ENCODE data around the gene AMMECR1.

The AMMECR1 gene

DNA sequence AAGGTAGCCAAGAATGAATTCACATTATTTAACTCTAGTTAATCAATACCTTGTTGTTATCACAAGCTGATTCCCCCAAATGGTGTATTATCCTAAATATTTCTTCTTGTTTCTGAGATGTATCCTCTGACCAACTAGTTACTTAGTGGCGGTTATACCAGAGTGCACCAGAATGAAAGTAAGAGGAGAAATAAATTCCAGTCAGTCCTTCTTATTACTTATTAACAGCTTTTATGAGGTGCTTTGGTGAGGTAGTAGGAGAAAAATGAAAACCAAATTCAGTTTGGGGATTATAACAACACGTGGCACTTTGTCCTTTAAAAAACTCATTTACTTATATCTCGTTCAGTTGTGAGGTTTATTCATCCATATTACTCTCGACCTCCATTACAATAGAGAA, 101.9 kb downstream of the AMMECR1 start:
- Histone ChIP-seq H3K9ac (ENCODE audit: low read depth, low read length) (no peak overlapping the region), H3K36me3 (ENCODE audit: insufficient read depth, low read length) (no peaks in the 10 kb centered on the region), H4K20me1 (ENCODE audit: insufficient read depth, low read length) (no peaks in the 10 kb centered on the region), H3K4me1 (ENCODE audit: insufficient read depth, low read length) (peaks cover 4% of the 10 kb centered on the region; the same call in 1 of the 2 replicates), H3K27me3 (ENCODE audit: insufficient read depth, low read length, poor library complexity) (no peaks in the 10 kb centered on the region), H3K79me2 (ENCODE audit: insufficient read depth, low read length) (no peaks in the 10 kb centered on the region), H3K4me2 (ENCODE audit: insufficient read depth, low read length) (no peak overlapping the region), H2AFZ (ENCODE audit: low read depth, low read length) (no peak overlapping the region), H3K9me3 (ENCODE audit: insufficient read depth, low read length, severe bottlenecking) (no peaks in the 10 kb centered on the region), H3K27ac (ENCODE audit: low read length) (no peak overlapping the region), H3K4me3 (ENCODE audit: low read depth in 1 of 2, low read length in 2 of 2) (no peak overlapping the region)
- ATAC-seq (ENCODE audit: insufficient read depth, low read depth), result no peak
- TF ChIP-seq, protein P1, sequence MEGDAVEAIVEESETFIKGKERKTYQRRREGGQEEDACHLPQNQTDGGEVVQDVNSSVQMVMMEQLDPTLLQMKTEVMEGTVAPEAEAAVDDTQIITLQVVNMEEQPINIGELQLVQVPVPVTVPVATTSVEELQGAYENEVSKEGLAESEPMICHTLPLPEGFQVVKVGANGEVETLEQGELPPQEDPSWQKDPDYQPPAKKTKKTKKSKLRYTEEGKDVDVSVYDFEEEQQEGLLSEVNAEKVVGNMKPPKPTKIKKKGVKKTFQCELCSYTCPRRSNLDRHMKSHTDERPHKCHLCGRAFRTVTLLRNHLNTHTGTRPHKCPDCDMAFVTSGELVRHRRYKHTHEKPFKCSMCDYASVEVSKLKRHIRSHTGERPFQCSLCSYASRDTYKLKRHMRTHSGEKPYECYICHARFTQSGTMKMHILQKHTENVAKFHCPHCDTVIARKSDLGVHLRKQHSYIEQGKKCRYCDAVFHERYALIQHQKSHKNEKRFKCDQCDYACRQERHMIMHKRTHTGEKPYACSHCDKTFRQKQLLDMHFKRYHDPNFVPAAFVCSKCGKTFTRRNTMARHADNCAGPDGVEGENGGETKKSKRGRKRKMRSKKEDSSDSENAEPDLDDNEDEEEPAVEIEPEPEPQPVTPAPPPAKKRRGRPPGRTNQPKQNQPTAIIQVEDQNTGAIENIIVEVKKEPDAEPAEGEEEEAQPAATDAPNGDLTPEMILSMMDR (IDR thresholded peaks at IDR 0.05; ENCODE audit: borderline replicate concordance, extremely low read depth, low read length, poor library complexity, severe bottlenecking), result no peak
- no peak for TF ChIP-seq EZH2 (IDR thresholded peaks at IDR 0.05; ENCODE audit: borderline replicate concordance, low read depth, low read length, severe bottlenecking)
- DNase-seq, result no peak

DNA sequence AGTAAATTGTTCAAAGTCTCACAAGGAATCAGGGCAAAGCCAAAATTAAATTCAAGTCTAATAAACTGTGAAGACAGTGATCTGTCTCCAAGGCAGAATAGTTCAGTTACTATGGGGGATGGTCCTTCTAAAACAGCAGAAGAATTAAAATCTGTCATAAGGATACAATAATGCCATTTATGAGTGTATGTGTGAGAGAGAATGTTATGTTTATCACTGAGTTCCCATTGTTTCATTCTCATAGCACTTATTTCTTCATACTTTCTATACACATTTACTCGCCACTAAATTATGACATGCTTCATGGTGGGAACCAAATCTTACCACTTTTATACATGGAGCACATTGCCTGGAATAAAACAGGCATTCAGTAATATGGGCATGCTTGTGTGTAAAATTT, 102.5 kb downstream of the AMMECR1 start:
- TF ChIP-seq, protein P1 (IDR thresholded peaks at IDR 0.05; ENCODE audit: borderline replicate concordance, extremely low read depth, low read length, poor library complexity, severe bottlenecking), result no peak
- TF ChIP-seq EZH2 (IDR thresholded peaks at IDR 0.05; ENCODE audit: borderline replicate concordance, low read depth, low read length, severe bottlenecking), result no peak
- no peaks in the 10 kb centered on the region for H3K27me3 ChIP-seq (ENCODE audit: insufficient read depth, low read length, poor library complexity)
- peaks cover 4% of the 10 kb centered on the region; the same call in 1 of the 2 replicates for H3K4me1 ChIP-seq (ENCODE audit: insufficient read depth, low read length)
- H3K4me2 ChIP-seq (ENCODE audit: insufficient read depth, low read length), result no peak overlapping the region
- no peaks in the 10 kb centered on the region for H3K36me3 ChIP-seq (ENCODE audit: insufficient read depth, low read length)
- no peak overlapping the region for H3K27ac ChIP-seq (ENCODE audit: low read length)
- no peak overlapping the region for H3K4me3 ChIP-seq (ENCODE audit: low read depth in 1 of 2, low read length in 2 of 2)
- no peaks in the 10 kb centered on the region for H3K9me3 ChIP-seq (ENCODE audit: insufficient read depth, low read length, severe bottlenecking)
- no peaks in the 10 kb centered on the region for H4K20me1 ChIP-seq (ENCODE audit: insufficient read depth, low read length)
- ATAC-seq (ENCODE audit: insufficient read depth, low read depth) (no peak), DNase-seq (no peak)
- H3K79me2 ChIP-seq (ENCODE audit: insufficient read depth, low read length), result no peaks in the 10 kb centered on the region
- no peak overlapping the region for H3K9ac ChIP-seq (ENCODE audit: low read depth, low read length)
- no peak overlapping the region for H2AFZ ChIP-seq (ENCODE audit: low read depth, low read length)

DNA sequence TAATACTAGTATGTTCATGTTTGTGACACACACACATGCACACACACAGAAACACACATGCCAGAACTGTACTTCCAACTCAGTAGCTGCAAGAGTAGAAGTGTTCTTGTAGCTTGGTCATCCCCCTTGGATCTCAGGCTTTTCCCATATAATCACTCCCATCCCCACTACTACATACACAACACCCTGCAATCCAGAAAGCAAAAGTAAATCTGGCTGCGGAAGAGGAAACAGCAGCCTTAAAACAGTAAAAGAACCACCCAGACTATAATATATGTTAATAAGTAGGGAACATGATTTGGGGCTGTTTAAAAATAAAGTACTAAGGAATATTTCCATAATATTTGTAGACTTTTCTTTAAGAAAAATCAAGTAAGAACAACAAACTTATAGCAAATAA, 103.2 kb downstream of the AMMECR1 start:
- TF ChIP-seq, protein P1 (IDR thresholded peaks at IDR 0.05; ENCODE audit: borderline replicate concordance, extremely low read depth, low read length, poor library complexity, severe bottlenecking), result no peak
- no peak for TF ChIP-seq EZH2 (IDR thresholded peaks at IDR 0.05; ENCODE audit: borderline replicate concordance, low read depth, low read length, severe bottlenecking)
- Histone ChIP-seq H3K9me3 (ENCODE audit: insufficient read depth, low read length, severe bottlenecking) (no peaks in the 10 kb centered on the region), H3K27me3 (ENCODE audit: insufficient read depth, low read length, poor library complexity) (no peaks in the 10 kb centered on the region), H3K27ac (ENCODE audit: low read length) (no peak overlapping the region), H3K4me3 (ENCODE audit: low read depth in 1 of 2, low read length in 2 of 2) (no peak overlapping the region), H3K36me3 (ENCODE audit: insufficient read depth, low read length) (no peaks in the 10 kb centered on the region), H3K4me1 (ENCODE audit: insufficient read depth, low read length) (peaks cover 4% of the 10 kb centered on the region; the same call in 1 of the 2 replicates), H4K20me1 (ENCODE audit: insufficient read depth, low read length) (no peaks in the 10 kb centered on the region), H3K79me2 (ENCODE audit: insufficient read depth, low read length) (no peaks in the 10 kb centered on the region), H3K9ac (ENCODE audit: low read depth, low read length) (no peak overlapping the region), H3K4me2 (ENCODE audit: insufficient read depth, low read length) (no peak overlapping the region), H2AFZ (ENCODE audit: low read depth, low read length) (no peak overlapping the region)
- ATAC-seq (ENCODE audit: insufficient read depth, low read depth) (no peak), DNase-seq (no peak)

DNA sequence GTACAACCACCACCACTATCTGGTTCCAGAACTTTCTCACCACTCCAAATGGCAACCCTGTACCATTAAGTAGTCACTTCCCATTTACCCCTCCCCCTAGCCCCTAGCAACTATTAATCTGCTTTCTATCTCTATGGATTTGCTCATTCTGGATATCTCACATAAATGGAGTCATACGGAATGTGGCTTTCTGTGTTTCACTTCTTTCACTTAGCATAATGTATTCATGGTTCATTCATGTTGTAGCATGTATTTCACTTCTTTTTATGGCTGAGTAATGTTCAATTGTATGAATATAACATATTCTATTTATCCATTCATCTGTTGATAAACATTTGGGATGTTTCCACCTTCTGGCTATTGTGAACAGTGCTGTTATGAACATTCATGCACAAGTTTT, 104.7 kb downstream of the AMMECR1 start:
- no peak overlapping the region for H3K27ac ChIP-seq (ENCODE audit: low read length)

More for the DNA sequence above, 104.7 kb downstream of the AMMECR1 start:
- DNase-seq (no peak), ATAC-seq (ENCODE audit: insufficient read depth, low read depth) (no peak)
- no peaks in the 10 kb centered on the region for H3K27me3 ChIP-seq (ENCODE audit: insufficient read depth, low read length, poor library complexity)
- no peak overlapping the region for H3K9ac ChIP-seq (ENCODE audit: low read depth, low read length)
- no peaks in the 10 kb centered on the region for H3K79me2 ChIP-seq (ENCODE audit: insufficient read depth, low read length)
- no peaks in the 10 kb centered on the region for H3K36me3 ChIP-seq (ENCODE audit: insufficient read depth, low read length)
- H3K4me1 ChIP-seq (ENCODE audit: insufficient read depth, low read length), result peaks cover 4% of the 10 kb centered on the region; the same call in 1 of the 2 replicates
- no peak overlapping the region for H3K4me2 ChIP-seq (ENCODE audit: insufficient read depth, low read length)
- no peak overlapping the region for H2AFZ ChIP-seq (ENCODE audit: low read depth, low read length)
- no peaks in the 10 kb centered on the region for H3K9me3 ChIP-seq (ENCODE audit: insufficient read depth, low read length, severe bottlenecking)
- no peak overlapping the region for H3K4me3 ChIP-seq (ENCODE audit: low read depth in 1 of 2, low read length in 2 of 2)
- TF ChIP-seq, protein P1 (IDR thresholded peaks at IDR 0.05; ENCODE audit: borderline replicate concordance, extremely low read depth, low read length, poor library complexity, severe bottlenecking), result no peak
- TF ChIP-seq EZH2 (IDR thresholded peaks at IDR 0.05; ENCODE audit: borderline replicate concordance, low read depth, low read length, severe bottlenecking), result no peak
- H4K20me1 ChIP-seq (ENCODE audit: insufficient read depth, low read length), result no peaks in the 10 kb centered on the region
